H1 (cell line): ENCODE results near the gene ALK. TPM values are rescaled to one million over a fixed set of nuclear protein-coding genes. Genes with fewer than 3 reads are reported as not detected.

ENCODE experiments used
- CTCF ChIA-PET: fragments of 300-600 bp; sonication (Branson Sonifier 250); formaldehyde crosslinking; loops from one replicate; lab custom pipeline; 2021; ENCODE audit not compliant: partially characterized antibody; lab: Charles Lee
- POLR2A ChIA-PET: fragments of 300-600 bp; sonication (Branson Sonifier 250); formaldehyde crosslinking; loops from one replicate; lab custom pipeline; 2021; ENCODE audit warnings: inconsistent platforms; ENCODE audit not compliant: partially characterized antibody; lab: Charles Lee
- DNase-seq, 2 experiments: peaks; one replicate each; pipeline versions ENCODE4 v3.0.0 to v3.0.0-alpha.2; 2010 to 2022; ENCODE audit warnings: low spot score in 2 of 2, low read depth in 1 of 2, mixed read lengths in 1 of 2
- FAIRE-seq: peaks from 2 replicates; lab custom pipeline; 2011; peaks lifted over from hg19 to GRCh38; lab: Jason Lieb, UNC
- H2AFZ ChIP-seq: 2 replicates; pipeline ENCODE4 v1.8.1; 2012; ENCODE audit warnings: low read length, inconsistent platforms
- H2AK5ac ChIP-seq: 2 replicates; pipeline ENCODE4 v1.6.1; 2013; ENCODE audit warnings: low read depth, low read length
- H2BK120ac ChIP-seq: replicated peaks from 2 replicates; pipeline ENCODE3; 2013; ENCODE audit warnings: low read depth, low read length, inconsistent platforms
- H2BK12ac ChIP-seq: 2 replicates; pipeline ENCODE4 v1.6.1; 2013; ENCODE audit warnings: low read depth, low read length
- H2BK15ac ChIP-seq: 2 replicates; pipeline ENCODE4 v1.6.1; 2013; ENCODE audit warnings: low read length
- H2BK20ac ChIP-seq: 2 replicates; pipeline ENCODE4 v1.6.1; 2013; ENCODE audit warnings: low read length
- H2BK5ac ChIP-seq: 2 replicates; pipeline ENCODE4 v1.6.1; 2013; ENCODE audit warnings: low read depth, low read length
- H3K14ac ChIP-seq: 2 replicates; pipeline ENCODE4 v1.6.1; 2013; ENCODE audit warnings: inconsistent platforms; ENCODE audit not compliant: insufficient read length
- H3K18ac ChIP-seq: 2 replicates; pipeline ENCODE4 v1.6.1; 2013; ENCODE audit warnings: low read length; ENCODE audit errors: extremely low read depth
- H3K23ac ChIP-seq: 2 replicates; pipeline ENCODE4 v1.6.1; 2013; ENCODE audit warnings: inconsistent platforms; ENCODE audit not compliant: insufficient read length
- H3K23me2 ChIP-seq: 2 replicates; pipeline ENCODE4 v1.6.1; 2013; ENCODE audit warnings: low read depth, low read length
- H3K27ac ChIP-seq: 2 replicates; pipeline ENCODE4 v1.6.1; 2011; ENCODE audit warnings: low read depth, low read length, inconsistent platforms
- H3K27me3 ChIP-seq, 4 experiments: replicated peaks in 1 of 4; 1 replicate in 1 of 4; 2 replicates in 3 of 4; pipeline versions ENCODE4 v1.6.1 to v1.8.1; 2011 to 2013; ENCODE audit warnings: low read length in 3 of 4, mild to moderate bottlenecking in 3 of 4, inconsistent platforms in 2 of 4, mixed read lengths in 2 of 4, moderate library complexity in 1 of 4; ENCODE audit not compliant: control insufficient read depth in 3 of 4, insufficient read depth in 3 of 4; ENCODE audit errors: extremely low read depth in 1 of 4
- H3K36me3 ChIP-seq, 4 experiments: 2 replicates each; pipeline versions ENCODE4 v1.6.1 to v1.8.1; 2011 to 2013; ENCODE audit warnings: mild to moderate bottlenecking in 4 of 4, low read length in 3 of 4, moderate library complexity in 2 of 4, control low read depth in 1 of 4, inconsistent platforms in 1 of 4; ENCODE audit not compliant: insufficient read depth in 4 of 4, control insufficient read depth in 2 of 4
- H3K4ac ChIP-seq: replicated peaks from 2 replicates; pipeline ENCODE3; 2013; ENCODE audit warnings: low read length, low read depth, mixed read lengths, inconsistent platforms; ENCODE audit not compliant: insufficient read length
- H3K4me1 ChIP-seq, 4 experiments: replicated peaks in 1 of 4; 1 replicate in 1 of 4; 2 replicates in 3 of 4; pipeline versions ENCODE4 v1.6.1 to v1.8.1; 2011 to 2013; ENCODE audit warnings: low read length in 3 of 4, inconsistent platforms in 2 of 4, mixed read lengths in 1 of 4; ENCODE audit not compliant: insufficient read depth in 4 of 4, control insufficient read depth in 3 of 4
- H3K4me2 ChIP-seq, 2 experiments: 2 replicates each; pipeline versions ENCODE4 v1.6.1 to v1.8.1; 2011 to 2013; ENCODE audit warnings: low read depth in 2 of 2, low read length in 2 of 2, control low read depth in 1 of 2, inconsistent platforms in 1 of 2, mild to moderate bottlenecking in 1 of 2; ENCODE audit not compliant: insufficient read depth in 1 of 2
- H3K4me3 ChIP-seq, 4 experiments: fragments of 200-600, 300-600 bp in 1 of 4; sonication (generic), shearing (Covaris generic), sonication (Bioruptor Twin) in 1 of 4; 2 replicates each; pipeline versions ENCODE4 v1.5.1 to v1.8.1; 2011 to 2016; ENCODE audit warnings: low read length in 4 of 4, low read depth in 3 of 4, control low read depth in 2 of 4, inconsistent platforms in 2 of 4, mild to moderate bottlenecking in 2 of 4, mixed read lengths in 1 of 4, moderate library complexity in 1 of 4; ENCODE audit not compliant: insufficient read depth in 2 of 4; ENCODE audit errors: extremely low read depth in 1 of 4
- H3K56ac ChIP-seq: replicated peaks from 2 replicates; pipeline ENCODE3; 2013; ENCODE audit warnings: low read depth, mild to moderate bottlenecking, mixed read lengths, low read length, inconsistent platforms; ENCODE audit not compliant: insufficient read length
- H3K79me1 ChIP-seq: 2 replicates; pipeline ENCODE4 v1.6.1; 2013; ENCODE audit warnings: low read depth, low read length, control low read depth
- H3K79me2 ChIP-seq, 2 experiments: 2 replicates each; pipeline versions ENCODE4 v1.6.1 to v1.8.1; 2012 to 2013; ENCODE audit warnings: low read length in 2 of 2, mild to moderate bottlenecking in 2 of 2, inconsistent platforms in 1 of 2; ENCODE audit not compliant: insufficient read depth in 2 of 2, control insufficient read depth in 1 of 2
- H3K9ac ChIP-seq, 4 experiments: replicated peaks in 1 of 4; 1 replicate in 1 of 4; 2 replicates in 3 of 4; pipeline versions ENCODE4 v1.6.1 to v1.8.1; 2011 to 2013; ENCODE audit warnings: low read depth in 3 of 4, low read length in 3 of 4, control low read depth in 2 of 4, mild to moderate bottlenecking in 2 of 4, moderate library complexity in 2 of 4, inconsistent platforms in 1 of 4; ENCODE audit errors: extremely low read depth in 1 of 4
- H3K9me3 ChIP-seq, 2 experiments: 2 replicates each; pipeline versions ENCODE4 v1.6.1 to v1.8.1; 2012 to 2013; ENCODE audit warnings: mild to moderate bottlenecking in 2 of 2, moderate library complexity in 2 of 2, control low read depth in 1 of 2, inconsistent platforms in 1 of 2, low read depth in 1 of 2, low read length in 1 of 2, mixed read lengths in 1 of 2; ENCODE audit not compliant: insufficient read depth in 2 of 2
- H4K20me1 ChIP-seq, 2 experiments: replicated peaks in 1 of 2; 2 replicates each; pipeline versions ENCODE3 to v1.8.1; 2011 to 2013; ENCODE audit warnings: inconsistent platforms in 2 of 2, low read length in 2 of 2, mild to moderate bottlenecking in 1 of 2; ENCODE audit not compliant: insufficient read depth in 2 of 2, control insufficient read depth in 1 of 2
- H4K5ac ChIP-seq: 2 replicates; pipeline ENCODE4 v1.6.1; 2013; ENCODE audit warnings: low read length, low read depth, mixed read lengths, inconsistent platforms; ENCODE audit not compliant: insufficient read length
- H4K8ac ChIP-seq: 2 replicates; pipeline ENCODE4 v1.8.0; 2013; ENCODE audit warnings: mild to moderate bottlenecking, moderate library complexity, low read length, inconsistent platforms; ENCODE audit not compliant: insufficient read depth; ENCODE audit errors: extremely low read depth
- H4K91ac ChIP-seq: replicated peaks from 2 replicates; pipeline ENCODE3; 2013; ENCODE audit warnings: low read length, mixed read lengths, inconsistent platforms; ENCODE audit not compliant: insufficient read length
- FOSL1 ChIP-seq: IDR thresholded peaks from 2 replicates; pipeline ENCODE4 v1.6.1; 2011; ENCODE audit warnings: mild to moderate bottlenecking, low read depth, low read length, moderate library complexity; ENCODE audit not compliant: insufficient read depth
- WGBS, 2 experiments: shearing (Covaris generic) in 1 of 2; methylation state at CpG; one replicate each; pipeline versions ENCODE4 v1.1.6 to v1.1.7; 2013 to 2015; ENCODE audit warnings: low lambda C conversion rate in 2 of 2, mixed read lengths in 2 of 2, inconsistent platforms in 1 of 2, low coverage in 1 of 2, missing lambda C conversion rate in 1 of 2; ENCODE audit not compliant: insufficient replicate concordance in 2 of 2, insufficient coverage in 1 of 2, insufficient read length in 1 of 2; ENCODE audit errors: extremely low coverage in 1 of 2, missing lambda C conversion rate in 1 of 2; 5-methylcytosine and 5-hydroxymethylcytosine counted together
- polyA plus RNA-seq, 7 experiments: library from polyadenylated mRNA; depleted of rRNA in 3 of 7; stranded (reverse) in 5 of 7; unstranded in 2 of 7; fragments of >200 nt in 5 of 7; fragments of 200-250 nt in 2 of 7; gene quantifications; 1 replicate in 5 of 7; 2 replicates in 1 of 7; 4 replicates in 1 of 7; pipeline versions ENCODE4 v1.2.1 to v1.2.3, GENCODE V29; 2011 to 2013; ENCODE audit warnings: missing spikeins in 2 of 7, mixed read lengths in 2 of 7
- total RNA-seq: library from RNA; stranded (reverse); fragmentation: NEBNext Ultra II Directional; extraction: Animal tissue kit (Norgen Biotek cat#: 25700); gene quantifications from 2 replicates; pipeline ENCODE4 v1.2.1, GENCODE V29; 2021

Gene ALK
- total and polyA plus RNA-seq, 2 of the 8 experiments (the other 6 are each of a cell fraction or from before 2014, with no cell fraction given) = 0.02 to 0.09 TPM

DNA sequence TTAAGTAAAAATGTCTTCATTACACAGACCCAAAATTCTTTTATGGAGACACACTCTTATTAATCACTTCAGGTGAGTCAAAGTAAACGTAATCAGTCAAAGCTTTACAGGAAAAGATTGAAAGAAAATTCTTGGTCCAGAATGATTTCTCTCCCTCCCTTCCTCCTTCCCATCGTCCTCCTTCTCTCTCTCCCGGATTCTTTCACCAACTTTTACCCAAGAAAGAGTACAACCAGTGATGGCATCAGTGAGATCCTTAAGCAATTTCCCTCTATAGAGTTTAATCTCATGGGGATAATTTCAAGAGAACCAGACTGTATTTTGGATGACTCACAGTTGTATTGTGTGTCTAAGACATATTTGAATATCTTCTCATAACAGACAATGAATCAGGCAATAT is 258.1 kb downstream of the ALK start:
- POLR2A ChIA-PET = no interaction called here
- H3K36me3 ChIP-seq = no peaks in the 10 kb centered on the region
- H4K8ac ChIP-seq = no peak overlapping the region
- H3K4me3 ChIP-seq = no peak overlapping the region
- H2AK5ac ChIP-seq = no peak overlapping the region
- FAIRE-seq = no peak
- no peak overlapping the region for H4K5ac ChIP-seq
- no peak overlapping the region for H3K4ac ChIP-seq
- H3K79me1 ChIP-seq = no peaks in the 10 kb centered on the region
- H3K23me2 ChIP-seq = no peaks in the 10 kb centered on the region; the same call in 1 of the 2 replicates
- no peaks in the 10 kb centered on the region for H3K9me3 ChIP-seq
- no peak for DNase-seq
- H3K23ac ChIP-seq = no peak overlapping the region
- no peak overlapping the region for H3K4me2 ChIP-seq
- no peaks in the 10 kb centered on the region for H3K4me1 ChIP-seq
- no peak overlapping the region for H3K27ac ChIP-seq
- no peak overlapping the region for H2BK20ac ChIP-seq
- H4K91ac ChIP-seq = no peak overlapping the region
- H4K20me1 ChIP-seq = no peaks in the 10 kb centered on the region
- TF ChIP-seq FOSL1 = no peak
- no peak overlapping the region for H2AFZ ChIP-seq
- H2BK120ac ChIP-seq = no peak overlapping the region
- no peak overlapping the region for H2BK12ac ChIP-seq
- H2BK5ac ChIP-seq = no peak overlapping the region
- H3K27me3 ChIP-seq = no peaks in the 10 kb centered on the region
- no peak overlapping the region for H3K14ac ChIP-seq
- WGBS, 2 experiments = 91% methylated on average over 3 of the region's 3 CpGs; no CpG with 5 or more reads in 1 of the 2 experiments
- H3K79me2 ChIP-seq = no peaks in the 10 kb centered on the region
- H2BK15ac ChIP-seq = no peak overlapping the region
- H3K18ac ChIP-seq = no peak overlapping the region
- no peak overlapping the region for H3K9ac ChIP-seq
- CTCF ChIA-PET = no interaction called here
- H3K56ac ChIP-seq = no peak overlapping the region
